K562 (cell line): ENCODE results near the gene SPATA2. TPM values are rescaled to one million over a fixed set of nuclear protein-coding genes. Genes with fewer than 3 reads are reported as not detected.
"Not testable (repeated sequence)": the region's sequence is repeated elsewhere in the genome, so short reads cannot be mapped to it uniquely, and the experiment has no call there.

ENCODE experiments used
- ATAC-seq: fragments of 200-7000 bp; cut with Tn5 transposase; 3 replicates; pipeline ENCODE4 v1.9.1; 2020; ENCODE audit warnings: moderate library complexity
- BruUV-seq: library from RNA; stranded (reverse); fragments of 400-500 nt; replicated peaks from 2 replicates; lab custom pipeline; 2021; lab: Mats Ljungman, UMichigan
- CTCF ChIA-PET: fragments of 300-600 bp; formaldehyde crosslinking; extraction: SDS; loops from one replicate; lab custom pipeline; 2021; ENCODE audit warnings: low intra/inter-chr PET ratio; lab: Yijun Ruan, JAX
- POLR2A ChIA-PET: fragments of 300-600, 350-650 bp; sonication (Branson Sonifier 250); formaldehyde crosslinking; extraction: SDS; loops from one replicate; lab custom pipeline; 2021; ENCODE audit warnings: antibody characterized with exemption, inconsistent platforms; lab: Yijun Ruan, JAX
- DNase-seq, 4 experiments: peaks; one replicate each; pipeline versions ENCODE4 v3.0.0 to v3.0.0-alpha.2; 2011 to 2018; ENCODE audit warnings: low spot score in 3 of 4, mixed read lengths in 3 of 4; ENCODE audit errors: extremely low read depth in 1 of 4
- FAIRE-seq: peaks from 2 replicates; lab custom pipeline; 2011; peaks lifted over from hg19 to GRCh38; lab: Jason Lieb, UNC
- H2AFZ ChIP-seq: 2 replicates; pipeline ENCODE4 v1.6.0; 2011; ENCODE audit warnings: low read depth, low read length, control low read depth, inconsistent platforms
- H3K27ac ChIP-seq: fragments of 200-600 bp; 3 replicates; pipeline ENCODE4 v1.8.0; 2011; ENCODE audit warnings: low read depth, mild to moderate bottlenecking, control low read depth, inconsistent platforms, low read length, moderate library complexity, mixed read lengths; ENCODE audit errors: extremely low read depth
- H3K27me3 ChIP-seq, 2 experiments: fragments of 300-600 bp in 1 of 2; 2 replicates in 1 of 2; 3 replicates in 1 of 2; pipeline versions ENCODE4 v1.6.0 to v1.8.0; 2011; ENCODE audit warnings: inconsistent platforms in 2 of 2, low read length in 2 of 2, mild to moderate bottlenecking in 1 of 2, mixed read lengths in 1 of 2, moderate library complexity in 1 of 2; ENCODE audit not compliant: control insufficient read depth in 2 of 2, insufficient read depth in 2 of 2
- H3K36me3 ChIP-seq: fragments of 300-600 bp; 3 replicates; pipeline ENCODE4 v1.8.0; 2011; ENCODE audit warnings: mild to moderate bottlenecking, low read length, inconsistent platforms; ENCODE audit not compliant: control insufficient read depth, insufficient read depth
- H3K4me1 ChIP-seq, 2 experiments: fragments of 200-600 bp in 1 of 2; replicated peaks in 1 of 2; 2 replicates in 1 of 2; 3 replicates in 1 of 2; pipeline versions ENCODE4 v1.5.1 to v1.8.0; 2011; ENCODE audit warnings: inconsistent platforms in 2 of 2, low read length in 2 of 2, mild to moderate bottlenecking in 1 of 2, mixed read lengths in 1 of 2, moderate library complexity in 1 of 2; ENCODE audit not compliant: control insufficient read depth in 2 of 2, insufficient read depth in 2 of 2
- H3K4me2 ChIP-seq: 2 replicates; pipeline ENCODE4 v1.6.1; 2011; ENCODE audit warnings: low read length, control low read depth, inconsistent platforms, mixed read lengths; ENCODE audit not compliant: insufficient read depth
- H3K4me3 ChIP-seq: fragments of 200-600 bp; sonication (generic), shearing (Covaris generic); 2 replicates; pipeline ENCODE4 v1.5.1; 2016; ENCODE audit warnings: control low read depth, inconsistent platforms
- H3K79me2 ChIP-seq: fragments of 200-600 bp; 3 replicates; pipeline ENCODE4 v1.8.0; 2011; ENCODE audit warnings: low read length, inconsistent platforms; ENCODE audit not compliant: control insufficient read depth, insufficient read depth
- H3K9ac ChIP-seq, 2 experiments: 2 replicates each; pipeline versions ENCODE4 v1.6.0 to v1.6.1; 2011; ENCODE audit warnings: low read depth in 2 of 2, low read length in 2 of 2, control low read depth in 1 of 2, inconsistent platforms in 1 of 2, mild to moderate bottlenecking in 1 of 2, mixed read lengths in 1 of 2; ENCODE audit not compliant: insufficient read depth in 1 of 2
- H3K9me1 ChIP-seq: one replicate; pipeline ENCODE4 v1.6.0; 2011; ENCODE audit warnings: inconsistent platforms, mild to moderate bottlenecking, low read length, moderate library complexity; ENCODE audit not compliant: control insufficient read depth, insufficient read depth
- H3K9me3 ChIP-seq: replicated peaks from 2 replicates; pipeline ENCODE4 v1.5.1; 2011; ENCODE audit warnings: low read depth, low read length, inconsistent platforms; ENCODE audit not compliant: control insufficient read depth, insufficient read depth
- H4K20me1 ChIP-seq: replicated peaks from 2 replicates; pipeline ENCODE4 v1.6.1; 2011; ENCODE audit warnings: low read length, inconsistent platforms, mixed read lengths; ENCODE audit not compliant: control insufficient read depth, insufficient read depth
- POLR2G ChIP-seq: fragments of 200-400 bp; formaldehyde crosslinking; IDR thresholded peaks from 2 replicates; pipeline ENCODE4 v1.6.1; 2017; ENCODE audit warnings: low read depth, mild to moderate bottlenecking, antibody characterized with exemption, low read length, moderate library complexity
- ZSCAN29 ChIP-seq: fragments of 450-650 bp; IDR thresholded peaks from 2 replicates; pipeline ENCODE4 v1.6.1; 2017
- WGBS: fragments of 100-300 bp; shearing (Covaris generic); methylation state at CpG from one replicate; pipeline ENCODE4 v1.1.6; 2016; ENCODE audit warnings: low coverage, mixed read lengths; ENCODE audit not compliant: insufficient coverage; ENCODE audit errors: missing lambda C conversion rate; 5-methylcytosine and 5-hydroxymethylcytosine counted together
- in situ Hi-C: fragments of 300-500 bp; cut with MboI; formaldehyde crosslinking; loops from 4 replicates; pipeline ENCODE4 v1.15.0; 2018; ENCODE audit warnings: inconsistent platforms, mixed read lengths
- intact Hi-C: fragments of 100-400 bp; cut with micrococcal nuclease; formaldehyde crosslinking; loops from 2 replicates; pipeline ENCODE4 v1.14.2; 2022
- polyA plus RNA-seq, 8 experiments: library from polyadenylated mRNA; depleted of rRNA in 4 of 8; stranded (reverse) in 5 of 8; unstranded in 3 of 8; fragments of >200 nt; fragmentation: Nextera tagmentation in 2 of 8; fragmentation: Illumina TruSeq in 1 of 8; extraction: Ambion mirVana in 2 of 8; extraction: Trizol in 1 of 8; gene quantifications; 2 replicates each; pipeline versions ENCODE4 v1.2.1 to v1.2.3, GENCODE V29; 2011 to 2014; ENCODE audit warnings: inconsistent platforms in 1 of 8, missing spikeins in 1 of 8
- total RNA-seq, 7 experiments: library from RNA; depleted of rRNA in 6 of 7; stranded (reverse); fragments of >200 nt in 6 of 7; fragmentation: Illumina TruSeq in 2 of 7; extraction: Trizol in 2 of 7; gene quantifications; 2 replicates each; pipeline versions ENCODE4 v1.2.1 to v1.2.3, GENCODE V29; 2011 to 2021; ENCODE audit warnings: low replicate concordance in 1 of 7

SPATA2 gene
- total and polyA plus RNA-seq, 9 of the 15 experiments (the other 6 are each of a cell fraction or from before 2014, with no cell fraction given) = 0.46 to 8.2 (median 2.7) TPM

DNA sequence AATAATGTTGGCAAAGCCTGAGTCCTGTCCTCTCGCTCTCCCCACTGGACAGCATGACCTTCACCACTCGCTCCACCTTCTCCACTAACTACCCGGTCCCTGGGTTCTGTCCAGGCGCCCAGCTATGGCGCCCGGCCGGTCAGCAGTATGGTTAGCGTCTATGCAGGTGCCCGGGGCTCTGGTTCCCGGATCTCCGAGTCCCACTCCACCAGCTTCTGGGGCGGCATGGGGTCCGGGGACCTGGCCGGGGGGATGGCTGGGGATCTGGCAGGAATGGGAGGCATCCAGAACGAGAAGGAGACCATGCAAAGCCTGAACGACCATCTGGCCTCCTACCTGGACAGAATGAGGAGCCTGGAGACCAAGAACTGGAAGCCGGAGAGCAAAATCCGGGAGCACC lies 41.4 kb upstream of the SPATA2 start:
- no peaks in the 10 kb centered on the region for H3K9me3 ChIP-seq
- no peaks in the 10 kb centered on the region for H3K9me1 ChIP-seq
- in situ Hi-C loops = no loop called here
- peak in 1 of 4 experiments; percentile 3 for DNase-seq
- H3K4me3 ChIP-seq = no peak overlapping the region
- POLR2A ChIA-PET = interaction anchor here (1.2 kb wide), 1 partner anchor 14 kb away, joined by 5 read pairs; no protein-coding TSS in a partner anchor
- TF ChIP-seq ZSCAN29 (no peak), POLR2G (peak; percentile 51; the same call in 1 of the 2 replicates)
- no peak overlapping the region for H3K27ac ChIP-seq
- CTCF ChIA-PET = no interaction called here
- no peak for ATAC-seq
- H3K4me2 ChIP-seq = no peak overlapping the region
- no TSS peak for BruUV-seq
- 93% methylated on average over 13 of the region's 18 CpGs for WGBS
- intact Hi-C loops = no loop called here
- no peak for FAIRE-seq
- H4K20me1 ChIP-seq = no peaks in the 10 kb centered on the region; the same call in 1 of the 2 replicates
- H3K79me2 ChIP-seq = no peaks in the 10 kb centered on the region
- no peaks in the 10 kb centered on the region for H3K27me3 ChIP-seq
- no peaks in the 10 kb centered on the region for H3K4me1 ChIP-seq
- H2AFZ ChIP-seq = no peak overlapping the region
- no peak overlapping the region for H3K9ac ChIP-seq
- H3K36me3 ChIP-seq = peaks cover 56% of the 10 kb centered on the region; the same call in 2 of the 3 replicates

GRCh38 chr20:49955830-49956396 lies 40.6 kb upstream of the SPATA2 start:
- CTCF ChIA-PET, H3K27me3 ChIP-seq, BruUV-seq, H3K9me1 ChIP-seq, in situ Hi-C loops, H3K79me2 ChIP-seq, H3K27ac ChIP-seq, H3K9ac ChIP-seq, H3K4me3 ChIP-seq, H3K4me2 ChIP-seq, H4K20me1 ChIP-seq, H2AFZ ChIP-seq, DNase-seq, H3K4me1 ChIP-seq, ATAC-seq, FAIRE-seq, intact Hi-C loops, H3K9me3 ChIP-seq: not testable (repeated sequence)
- 93% methylated on average over 12 of the region's 12 CpGs for WGBS
- peaks cover 64% of the 10 kb centered on the region; the same call in 2 of the 3 replicates for H3K36me3 ChIP-seq
- POLR2A ChIA-PET = interaction anchor here (0.6 kb wide), 1 partner anchor 906 kb away, joined by 3 read pairs; no protein-coding TSS in a partner anchor
